Occipital lobe (tissue), 2 donors: ENCODE data around the gene ELAC2. TPM values are rescaled to one million over a fixed set of nuclear protein-coding genes. Genes with fewer than 3 reads are reported as not detected.
"Not testable (repeated sequence)": the region's sequence is repeated elsewhere in the genome, so short reads cannot be mapped to it uniquely, and the experiment has no call there.

ENCODE experiments used
- DNase-seq: peaks from one replicate; lab custom pipeline; 2025; lab: John Stamatoyannopoulos, UW
- total RNA-seq: library from RNA; depleted of rRNA; stranded (reverse); fragments of >200 nt; gene quantifications from one replicate; pipeline ENCODE4 v1.2.3, GENCODE V29; 2014

Gene ELAC2
- total RNA-seq, 1 donor from 2014 or later, result 31.0 TPM

GRCh38 chr17:12990041-12990808, 27.6 kb downstream of the ELAC2 start:
- DNase-seq, result no peak

DNA sequence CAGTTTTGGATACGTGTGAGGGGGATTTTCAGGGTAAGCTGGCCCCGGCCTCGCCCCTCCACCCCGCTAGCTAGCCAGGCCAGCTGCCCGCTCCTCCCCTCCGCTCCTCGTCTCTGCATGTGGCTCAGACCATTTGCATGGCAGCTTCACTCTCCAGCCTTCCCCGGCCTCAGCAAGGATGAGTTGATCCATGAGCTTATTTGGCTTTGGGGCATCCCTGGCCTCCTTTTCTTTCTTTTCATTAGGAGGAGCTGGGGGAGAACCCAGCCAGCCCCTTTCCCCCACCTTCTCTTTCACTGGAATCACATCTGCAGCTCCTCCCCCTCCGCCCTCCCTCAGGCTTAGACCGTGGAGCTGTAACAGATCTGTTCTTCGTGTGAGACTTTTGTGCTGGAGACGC, 30.7 kb downstream of the ELAC2 start:
- no peak for DNase-seq

GRCh38 chr17:12985431-12986293, 32.2 kb downstream of the ELAC2 start:
- no peak for DNase-seq

GRCh38 chr17:12983991-12984884, 33.6 kb downstream of the ELAC2 start:
- DNase-seq, result peak; percentile 65

DNA sequence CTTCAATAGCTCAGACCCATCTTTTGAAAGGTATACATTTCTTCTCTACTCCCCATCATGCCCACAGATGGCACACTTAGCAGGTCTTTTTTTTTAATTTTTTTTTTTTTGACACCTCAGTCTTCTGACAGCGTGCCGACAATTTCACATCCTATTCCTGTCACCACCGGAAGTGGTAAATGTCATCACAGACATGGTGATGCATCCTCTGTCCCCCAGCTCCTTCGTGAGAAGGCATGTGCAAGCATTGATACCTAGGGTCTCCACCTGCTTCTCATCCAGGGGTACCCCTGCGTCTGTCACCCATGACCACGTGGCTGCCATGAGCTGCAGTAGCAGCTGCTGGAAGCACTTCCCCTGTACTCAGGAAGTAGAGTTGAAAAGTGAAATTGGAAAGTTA, 35.6 kb downstream of the ELAC2 start:
- DNase-seq, result no peak

GRCh38 chr17:12979826-12980500, 37.9 kb downstream of the ELAC2 start:
- no peak for DNase-seq

DNA sequence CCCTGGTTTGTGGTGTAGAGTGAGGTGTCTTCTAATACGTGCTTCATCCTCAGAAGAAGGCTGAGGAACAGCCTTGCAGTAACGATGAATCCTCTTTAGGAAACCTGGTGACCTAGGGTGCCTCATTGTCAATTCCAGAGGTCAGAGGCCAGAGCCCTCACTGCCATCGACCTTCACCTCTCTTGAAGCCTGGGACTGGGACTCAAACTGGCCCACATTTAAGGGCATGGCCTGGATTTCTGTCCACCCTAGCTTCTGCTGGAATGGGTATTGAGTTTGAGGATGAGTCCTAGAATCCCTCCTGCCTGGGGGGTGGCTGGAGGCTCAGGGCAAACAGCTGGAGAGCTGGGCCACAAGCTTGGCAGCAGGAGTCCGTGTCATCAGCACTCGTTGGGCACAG, 38.6 kb downstream of the ELAC2 start:
- DNase-seq, result no peak

DNA sequence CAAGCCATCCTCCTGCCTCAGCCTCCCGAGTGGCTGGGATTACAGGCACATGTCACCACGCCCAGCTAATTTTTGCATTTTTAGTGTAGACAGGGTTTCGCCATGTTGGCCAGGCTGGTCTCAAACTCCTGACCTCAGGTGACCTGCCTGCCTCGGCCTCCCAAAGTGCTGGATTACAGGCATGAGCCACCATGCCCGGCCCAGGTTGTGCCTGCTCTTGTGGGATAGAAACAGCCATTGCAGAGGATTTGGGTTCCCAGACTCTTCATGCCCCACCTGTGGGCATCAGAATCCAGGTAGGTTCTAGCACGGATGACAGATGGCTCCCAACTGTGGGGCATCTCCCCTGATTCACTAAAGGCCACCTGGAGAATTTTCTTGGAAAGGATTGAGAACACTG, 39.0 kb downstream of the ELAC2 start:
- not testable (repeated sequence) for DNase-seq

- no peak for DNase-seq
Measured at GRCh38 chr17:12977008-12977751, 40.6 kb downstream of the ELAC2 start.

- no peak for DNase-seq
Measured at GRCh38 chr17:12974005-12974531, 43.8 kb downstream of the ELAC2 start.

GRCh38 chr17:12973496-12974004, 44.3 kb downstream of the ELAC2 start:
- DNase-seq, result peak; percentile 35

- DNase-seq, result no peak
Measured at GRCh38 chr17:12967962-12968361, 49.9 kb downstream of the ELAC2 start.

GRCh38 chr17:12966413-12966812, 51.4 kb downstream of the ELAC2 start:
- DNase-seq, result no peak

GRCh38 chr17:12965988-12966387, 51.8 kb downstream of the ELAC2 start:
- DNase-seq, result no peak

DNA sequence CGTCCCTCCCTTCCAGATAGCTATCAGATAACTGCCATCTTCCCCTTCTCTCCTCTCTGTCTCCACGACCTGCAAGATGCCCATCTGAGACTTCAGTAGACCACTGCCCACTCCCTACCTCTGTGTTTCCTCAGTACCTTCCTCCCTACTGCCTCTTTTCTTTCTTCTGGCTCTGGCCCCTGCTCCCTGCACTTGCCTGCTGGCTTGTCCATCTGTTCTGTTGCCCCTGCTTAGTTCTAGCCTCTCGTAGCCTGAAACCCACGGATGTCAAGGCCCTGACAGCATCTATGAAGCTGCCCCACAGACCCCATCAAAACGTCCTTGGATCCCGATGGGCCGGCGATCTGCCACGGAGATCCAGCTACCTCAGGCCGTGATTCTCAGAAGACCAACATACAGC, 53.0 kb downstream of the ELAC2 start:
- DNase-seq, result no peak

- no peak for DNase-seq
Measured at GRCh38 chr17:12964162-12964561, 53.7 kb downstream of the ELAC2 start.

- no peak for DNase-seq
Measured at GRCh38 chr17:12963505-12963904, 54.3 kb downstream of the ELAC2 start.

- DNase-seq, result no peak
Measured at GRCh38 chr17:12961655-12962054, 56.2 kb downstream of the ELAC2 start.

DNA sequence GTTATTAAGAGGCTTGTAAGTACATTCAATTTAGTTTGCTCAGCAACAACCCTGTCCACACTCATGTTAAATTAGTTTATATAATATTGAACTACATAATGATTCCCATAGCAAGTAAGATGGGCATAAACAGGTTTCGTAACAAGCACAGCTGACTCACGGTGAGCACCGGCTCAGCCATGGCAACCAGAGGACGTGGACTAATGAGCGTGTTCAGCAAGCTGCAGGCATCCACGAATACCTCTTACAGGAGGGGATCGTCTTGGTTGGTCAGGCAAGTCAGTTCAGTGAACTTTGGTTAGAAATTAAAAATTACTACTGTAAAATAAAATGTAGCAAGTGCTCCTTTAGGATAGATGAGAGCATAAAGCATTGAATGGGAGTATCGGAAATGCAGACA, 58.4 kb downstream of the ELAC2 start:
- DNase-seq, result peak; percentile 12

DNA sequence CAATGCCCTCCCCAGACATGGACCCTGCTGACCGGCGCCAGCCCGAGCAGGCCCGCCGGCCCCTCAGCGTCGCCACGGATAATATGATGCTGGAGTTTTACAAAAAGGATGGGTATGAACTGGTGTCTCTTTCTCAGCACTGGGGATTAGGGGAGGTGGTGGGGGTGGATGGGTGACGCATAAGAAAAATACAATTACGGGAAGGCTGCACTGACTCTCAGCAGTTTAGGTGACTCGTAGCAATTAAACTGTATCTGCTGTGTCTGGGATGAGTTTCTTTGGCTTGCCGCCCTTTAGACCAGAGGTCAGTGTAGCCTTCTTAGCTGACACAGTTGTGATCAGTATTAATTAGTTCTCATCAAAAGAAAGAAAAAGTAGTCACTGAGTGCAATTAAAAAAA, 59.0 kb downstream of the ELAC2 start:
- no peak for DNase-seq
